ENCODE measurements around the gene ANKHD1.

- TF ChIP-seq CTCF (IDR thresholded peaks at IDR 0.05) (no peak), POLR2A (IDR thresholded peaks at IDR 0.05) (no peak)
Measured at GRCh38 chr5:140502834-140503233, 101.2 kb downstream of the ANKHD1 start.
